Measurements from ENCODE around the gene CFAP157.

Gene CFAP157

GRCh38 chr9:127706836-127707241 is at the start of gene CFAP157:
Gene CFAP157, plus strand, starts transcription at chr9:127706988. Its CDS starts 44 bp downstream, at chr9:127707032.
- no peak for DNase-seq

GRCh38 chr9:127658428-127658827 is 48.4 kb upstream of the CFAP157 start:
- DNase-seq, result no peak

GRCh38 chr9:127660886-127661741 is 45.7 kb upstream of the CFAP157 start:
- no peak for DNase-seq

GRCh38 chr9:127662617-127663016 is 44.2 kb upstream of the CFAP157 start:
- DNase-seq, result no peak

GRCh38 chr9:127664324-127664677 is 42.5 kb upstream of the CFAP157 start:
- no peak for DNase-seq

GRCh38 chr9:127664678-127665507 is 41.9 kb upstream of the CFAP157 start:
- DNase-seq, result no peak

GRCh38 chr9:127667127-127667844 is 39.5 kb upstream of the CFAP157 start:
- DNase-seq, result no peak

GRCh38 chr9:127667906-127668305 is 38.9 kb upstream of the CFAP157 start:
- no peak for DNase-seq

- no peak for DNase-seq
These were observed 33.6 kb upstream of the CFAP157 start for GRCh38 chr9:127673234-127673633.

GRCh38 chr9:127676638-127677037 is 30.1 kb upstream of the CFAP157 start:
- no peak for DNase-seq

- no peak for DNase-seq
These were observed 27.3 kb upstream of the CFAP157 start for GRCh38 chr9:127679506-127679905.

GRCh38 chr9:127680226-127680625 is 26.6 kb upstream of the CFAP157 start:
- DNase-seq, result no peak

- DNase-seq, result no peak
These were observed 25.9 kb upstream of the CFAP157 start for GRCh38 chr9:127680846-127681245.

GRCh38 chr9:127682351-127683136 is 24.2 kb upstream of the CFAP157 start:
- DNase-seq, result no peak

- DNase-seq, result no peak
These were observed 23.1 kb upstream of the CFAP157 start for GRCh38 chr9:127683723-127684122.

GRCh38 chr9:127684576-127684975 is 22.2 kb upstream of the CFAP157 start:
- no peak for DNase-seq

GRCh38 chr9:127686461-127687393 is 20.1 kb upstream of the CFAP157 start:
- no peak for DNase-seq

GRCh38 chr9:127689329-127690000 is 17.3 kb upstream of the CFAP157 start:
- DNase-seq, result no peak

- no peak for DNase-seq
These were observed 16.1 kb upstream of the CFAP157 start for GRCh38 chr9:127690735-127691134.

- DNase-seq, result no peak
These were observed 14.7 kb upstream of the CFAP157 start for GRCh38 chr9:127692071-127692470.

- no peak for DNase-seq
These were observed 13.6 kb upstream of the CFAP157 start for GRCh38 chr9:127693143-127693542.

Data from stimulated activated CD4-positive, alpha-beta T cell treated with anti-CD3 and anti-CD28 coated beads, Interleukin-4, amount 100 ng/mL, for 4 hours (primary cell).